Naive thymus-derived CD8-positive, alpha-beta T cell (primary cell): ENCODE measurements around the gene SAA4. TPM values are rescaled to one million over a fixed set of nuclear protein-coding genes. Genes with fewer than 3 reads are reported as not detected.
"Not testable (repeated sequence)": the region's sequence is repeated elsewhere in the genome, so short reads cannot be mapped to it uniquely, and the experiment has no call there.

Source experiments
- ATAC-seq, 2 donors: fragments of 150-1000 bp; cut with Tn5 transposase in 1 of 2; sonication (Bioruptor Pico), chemical (Tn5 transposase) in 1 of 2; 1 replicate in 1 of 2; 2 replicates in 1 of 2; pipeline ENCODE4 v1.10.0; 2021; ENCODE audit warnings: mild to moderate bottlenecking in 2 of 2, moderate library complexity in 2 of 2
- POLR2A ChIA-PET: fragments of 350-600 bp; sonication (Branson Sonifier 250); formaldehyde crosslinking; loops from one replicate; lab custom pipeline; 2021; ENCODE audit warnings: antibody characterized with exemption; lab: Charles Lee
- DNase-seq, 10 donors: peaks; one replicate each; pipeline versions ENCODE4 v3.0.0 to v3.0.0-alpha.2; 2020 to 2022
- H3K27ac Mint-ChIP-seq, 10 donors: one replicate each; pipeline ENCODE4 v1.8.0; 2020 to 2022; ENCODE audit warnings: mild to moderate bottlenecking in 10 of 10, mixed read lengths in 10 of 10, moderate library complexity in 4 of 10, inconsistent platforms in 1 of 10
- H3K27me3 Mint-ChIP-seq, 5 donors: one replicate each; pipeline ENCODE4 v1.8.0; 2021 to 2022; ENCODE audit warnings: mixed read lengths in 5 of 5
- H3K36me3 Mint-ChIP-seq, 3 donors: one replicate each; pipeline ENCODE4 v1.8.0; 2020 to 2022; ENCODE audit warnings: mixed read lengths in 3 of 3, mild to moderate bottlenecking in 2 of 3, inconsistent platforms in 1 of 3
- H3K4me1 Mint-ChIP-seq, 4 donors: one replicate each; pipeline ENCODE4 v1.8.0; 2021 to 2022; ENCODE audit warnings: mixed read lengths in 4 of 4
- H3K4me3 Mint-ChIP-seq, 10 donors: one replicate each; pipeline ENCODE4 v1.8.0; 2020 to 2022; ENCODE audit warnings: mild to moderate bottlenecking in 10 of 10, mixed read lengths in 10 of 10, moderate library complexity in 6 of 10, inconsistent platforms in 1 of 10
- H3K9me3 Mint-ChIP-seq, 9 donors: one replicate each; pipeline ENCODE4 v1.8.0; 2020 to 2022; ENCODE audit warnings: mixed read lengths in 9 of 9, mild to moderate bottlenecking in 3 of 9, inconsistent platforms in 1 of 9, moderate library complexity in 1 of 9
- polyA plus RNA-seq, 3 donors: library from polyadenylated mRNA; unstranded; fragments of 300-500 nt; fragmentation: Illumina TruSeq; gene quantifications; one replicate each; pipeline ENCODE4 v1.2.3, GENCODE V29; 2021
- total RNA-seq, 8 experiments: library from RNA in 2 of 8; stranded (reverse) in 2 of 8; gene quantifications; one replicate each; pipeline ENCODE4 v1.2.3 and lab custom pipeline; 2021 to 2026

Gene SAA4
- total and polyA plus RNA-seq, 5 experiments from 2014 or later, result not detected

- no peak for DNase-seq
- no peak for ATAC-seq
- peaks cover 24 to 86% (median 49%) of the 10 kb centered on the region in 5 donors for H3K27me3 Mint-ChIP-seq
Observed at GRCh38 chr11:18203723-18204122, 32.9 kb downstream of the SAA4 start.

GRCh38 chr11:18197738-18198137, 38.9 kb downstream of the SAA4 start:
- POLR2A ChIA-PET, result not testable (repeated sequence)

More at GRCh38 chr11:18203723-18204122, 32.9 kb downstream of the SAA4 start:
- H3K27ac Mint-ChIP-seq, result no peak overlapping the region
- H3K4me3 Mint-ChIP-seq, result no peak overlapping the region
- no peaks in the 10 kb centered on the region for H3K4me1 Mint-ChIP-seq
- POLR2A ChIA-PET, result no interaction called here
- H3K9me3 Mint-ChIP-seq, result peaks cover 0 to 10% (median 0%) of the 10 kb centered on the region in 9 donors
- H3K36me3 Mint-ChIP-seq, result peaks cover 0 to 5% (median 0%) of the 10 kb centered on the region in 3 donors

GRCh38 chr11:18196532-18196931, 40.1 kb downstream of the SAA4 start:
- Mint-ChIP-seq H3K27me3 (peaks cover 2 to 25% (median 20%) of the 10 kb centered on the region in 5 donors), H3K9me3 (peaks cover 0 to 3% (median 0%) of the 10 kb centered on the region in 9 donors), H3K4me3 (no peak overlapping the region), H3K4me1 (no peaks in the 10 kb centered on the region), H3K27ac (no peak overlapping the region), H3K36me3 (no peaks in the 10 kb centered on the region)
- DNase-seq (no peak), ATAC-seq (no peak)
- POLR2A ChIA-PET, result no interaction called here

More at GRCh38 chr11:18197738-18198137, 38.9 kb downstream of the SAA4 start:
- not testable (repeated sequence) for ATAC-seq, H3K36me3 Mint-ChIP-seq, H3K4me3 Mint-ChIP-seq, H3K4me1 Mint-ChIP-seq, DNase-seq, H3K27ac Mint-ChIP-seq
- Mint-ChIP-seq H3K9me3 (peaks cover 0 to 10% (median 0%) of the 10 kb centered on the region in 9 donors), H3K27me3 (peaks cover 4 to 32% (median 23%) of the 10 kb centered on the region in 5 donors)

DNA sequence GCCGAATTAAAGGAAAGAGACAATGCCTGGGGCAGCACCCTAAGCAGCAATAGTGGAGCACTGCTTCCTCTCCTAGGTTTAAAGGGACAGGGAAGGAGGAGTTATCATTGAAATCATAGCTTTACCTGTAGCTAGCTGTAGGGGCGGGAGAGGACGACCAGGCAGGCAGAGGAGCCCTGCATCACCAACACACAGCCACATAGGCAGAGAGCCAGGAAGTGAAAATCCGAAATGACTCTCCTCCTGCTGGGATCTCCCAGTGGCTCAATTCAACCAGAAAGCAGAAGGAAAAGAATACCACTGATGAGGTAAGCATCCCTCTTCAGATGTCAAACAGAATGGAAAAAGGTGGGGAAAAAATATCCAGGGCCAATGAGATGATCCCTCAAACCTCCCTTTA, 43.6 kb downstream of the SAA4 start:
- POLR2A ChIA-PET, result no interaction called here

DNA sequence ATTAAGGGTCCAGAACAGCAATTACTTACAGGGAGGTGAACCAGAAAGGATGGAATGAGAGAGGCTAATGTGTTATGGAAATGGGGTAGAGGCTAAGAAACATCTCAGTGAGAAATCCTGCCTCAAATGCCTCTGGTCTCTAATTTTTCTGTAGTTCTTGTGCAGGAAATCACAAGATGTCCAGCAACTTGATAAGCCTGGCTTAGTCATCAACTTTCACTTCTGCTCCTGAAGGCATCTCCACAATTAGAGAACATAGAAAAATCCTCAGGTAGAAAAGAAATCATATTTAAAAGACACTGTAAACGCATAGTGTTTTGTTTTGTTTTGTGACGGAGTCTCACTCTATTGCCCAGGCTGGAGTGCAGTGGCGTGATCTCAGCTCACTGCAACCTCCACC, 45.2 kb downstream of the SAA4 start:
- POLR2A ChIA-PET, result no interaction called here
- Mint-ChIP-seq H3K9me3 (peaks cover 0 to under 1% (median 0%) of the 10 kb centered on the region in 9 donors), H3K4me1 (no peaks in the 10 kb centered on the region), H3K36me3 (peaks cover 0 to 5% (median 0%) of the 10 kb centered on the region in 3 donors), H3K4me3 (no peak overlapping the region), H3K27ac (no peak overlapping the region), H3K27me3 (peaks cover 8 to 20% (median 15%) of the 10 kb centered on the region in 5 donors)
- ATAC-seq, result no peak
- DNase-seq, result no peak

More for the DNA sequence above, 43.6 kb downstream of the SAA4 start:
- peaks cover 0 to 3% (median 0%) of the 10 kb centered on the region in 3 donors for H3K36me3 Mint-ChIP-seq
- ATAC-seq (no peak), DNase-seq (no peak)
- H3K4me3 Mint-ChIP-seq, result no peak overlapping the region
- H3K9me3 Mint-ChIP-seq, result no peaks in the 10 kb centered on the region
- H3K27ac Mint-ChIP-seq, result no peak overlapping the region
- peaks cover 3 to 13% (median 5%) of the 10 kb centered on the region in 5 donors for H3K27me3 Mint-ChIP-seq
- no peaks in the 10 kb centered on the region for H3K4me1 Mint-ChIP-seq

- DNase-seq, H3K4me3 Mint-ChIP-seq, H3K27ac Mint-ChIP-seq, ATAC-seq, H3K4me1 Mint-ChIP-seq, H3K36me3 Mint-ChIP-seq, POLR2A ChIA-PET, H3K9me3 Mint-ChIP-seq: not testable (repeated sequence)
- peaks cover 16 to 37% (median 24%) of the 10 kb centered on the region in 5 donors for H3K27me3 Mint-ChIP-seq
Observed at GRCh38 chr11:18189476-18190245, 46.9 kb downstream of the SAA4 start.

DNA sequence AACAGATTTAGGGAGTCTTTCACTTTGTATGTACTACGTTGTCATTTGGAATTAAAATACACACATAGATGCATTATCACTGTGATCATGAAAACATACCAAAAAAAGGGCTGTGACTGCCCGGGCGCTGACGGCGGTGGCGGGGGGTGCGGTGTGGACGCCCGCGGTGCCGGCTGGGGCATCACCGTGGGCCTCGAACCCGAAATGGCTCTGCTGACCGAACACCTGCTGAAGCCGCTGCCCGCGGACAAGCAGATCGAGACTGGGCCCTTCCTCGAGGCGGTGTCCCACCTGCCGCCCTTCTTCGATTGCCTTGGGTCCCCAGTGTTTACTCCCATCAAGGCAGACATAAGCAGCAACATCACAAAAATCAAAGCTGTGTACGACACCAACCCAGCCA, 47.8 kb downstream of the SAA4 start:
- DNase-seq, result no peak
- H3K27ac Mint-ChIP-seq, result no peak overlapping the region
- no peak overlapping the region for H3K4me3 Mint-ChIP-seq
- POLR2A ChIA-PET, result no interaction called here
- H3K9me3 Mint-ChIP-seq, result peaks cover 0 to 3% (median 0%) of the 10 kb centered on the region in 9 donors
- peaks cover 0 to 5% (median 0%) of the 10 kb centered on the region in 3 donors for H3K36me3 Mint-ChIP-seq
- H3K27me3 Mint-ChIP-seq, result peaks cover 19 to 40% (median 24%) of the 10 kb centered on the region in 5 donors
- no peaks in the 10 kb centered on the region for H3K4me1 Mint-ChIP-seq
- ATAC-seq, result no peak

Other genes starting within 250 kb of the SAA4 start
- 10 to 100 TPM; 46.5 to 54.5 TPM for gene SERGEF, start 223.8 kb downstream of the SAA4 start, total RNA-seq
- gene SERGEF, start 223.8 kb downstream of the SAA4 start, polyA plus RNA-seq, result 10 to 100 TPM; 61.8 to 70.3 (median 69.3) TPM
- gene TPH1, start 190.5 kb downstream of the SAA4 start, total RNA-seq, result under 1 TPM; 0.52 to 0.74 TPM
- under 1 TPM in 1 of 3 donors, not detected in 2; 0.05 TPM for gene TPH1, start 190.5 kb downstream of the SAA4 start, polyA plus RNA-seq
- gene SAAL1, start 130.7 kb downstream of the SAA4 start, total RNA-seq, result 10 to 100 TPM; 18.7 to 20.3 TPM
- 10 to 100 TPM in 2 of 3 donors, 1 to 10 TPM in 1; 8.1 to 14.4 (median 13.1) TPM for gene SAAL1, start 130.7 kb downstream of the SAA4 start, polyA plus RNA-seq
- not detected for gene MRGPRX3, start 104.2 kb downstream of the SAA4 start, total RNA-seq
- not detected for gene MRGPRX3, start 104.2 kb downstream of the SAA4 start, polyA plus RNA-seq
- gene MRGPRX4, start 64.0 kb downstream of the SAA4 start, total RNA-seq, result not detected
- not detected for gene MRGPRX4, start 64.0 kb downstream of the SAA4 start, polyA plus RNA-seq
- gene SAA2, start 11.9 kb upstream of the SAA4 start, total RNA-seq, result not detected
- gene SAA2, start 11.9 kb upstream of the SAA4 start, polyA plus RNA-seq, result not detected
- gene SAA1, start 29.5 kb upstream of the SAA4 start, total RNA-seq, result not detected
- gene SAA1, start 29.5 kb upstream of the SAA4 start, polyA plus RNA-seq, result not detected
- 10 to 100 TPM; 20.0 to 20.3 TPM for gene HPS5, start 85.3 kb upstream of the SAA4 start, total RNA-seq
- gene HPS5, start 85.3 kb upstream of the SAA4 start, polyA plus RNA-seq, result 10 to 100 TPM; 11.6 to 12.2 (median 11.7) TPM
- gene GTF2H1, start 85.8 kb upstream of the SAA4 start, total RNA-seq, result 10 to 100 TPM; 40.8 to 48.6 TPM
- 10 to 100 TPM; 29.0 to 34.3 (median 29.0) TPM for gene GTF2H1, start 85.8 kb upstream of the SAA4 start, polyA plus RNA-seq
- 100 to 1,000 TPM in 1 of 2 experiments, 10 to 100 TPM in 1; 96.1 to 102 TPM for gene LDHA, start 157.8 kb upstream of the SAA4 start, total RNA-seq
- 100 to 1,000 TPM; 333 to 345 (median 345) TPM for gene LDHA, start 157.8 kb upstream of the SAA4 start, polyA plus RNA-seq
- not detected for gene LDHC, start 175.5 kb upstream of the SAA4 start, total RNA-seq
- 1 to 10 TPM in 1 of 3 donors, not detected in 2; 4.0 TPM for gene LDHC, start 175.5 kb upstream of the SAA4 start, polyA plus RNA-seq
- under 1 TPM in 1 of 2 experiments, not detected in 1; 0.14 TPM for gene LDHAL6A, start 219.1 kb upstream of the SAA4 start, total RNA-seq
- gene LDHAL6A, start 219.1 kb upstream of the SAA4 start, polyA plus RNA-seq, result under 1 TPM in 1 of 3 donors, not detected in 2; 0.09 TPM